Glutamatergic neuron (in vitro differentiated cells): ENCODE measurements around the gene RALGPS1. TPM values are rescaled to one million over a fixed set of nuclear protein-coding genes. Genes with fewer than 3 reads are reported as not detected.

Source experiments
- DNase-seq: peaks from one replicate; pipeline ENCODE4 v3.0.0; 2022
- H3K27ac Mint-ChIP-seq: one replicate; pipeline ENCODE4 v1.8.0; 2020; ENCODE audit warnings: mild to moderate bottlenecking, mixed read lengths, inconsistent platforms; ENCODE audit not compliant: unreplicated experiment
- H3K27me3 Mint-ChIP-seq: one replicate; pipeline ENCODE4 v1.8.0; 2020; ENCODE audit warnings: mild to moderate bottlenecking, moderate library complexity, mixed read lengths, inconsistent platforms; ENCODE audit not compliant: unreplicated experiment
- H3K36me3 Mint-ChIP-seq: one replicate; pipeline ENCODE4 v1.8.0; 2020; ENCODE audit warnings: mild to moderate bottlenecking, mixed read lengths, inconsistent platforms; ENCODE audit not compliant: unreplicated experiment
- H3K4me1 Mint-ChIP-seq: one replicate; pipeline ENCODE4 v1.8.0; 2020; ENCODE audit warnings: mild to moderate bottlenecking, low read depth, mixed read lengths, inconsistent platforms; ENCODE audit not compliant: unreplicated experiment
- H3K4me3 Mint-ChIP-seq: one replicate; pipeline ENCODE4 v1.8.0; 2020; ENCODE audit warnings: mild to moderate bottlenecking, mixed read lengths, inconsistent platforms; ENCODE audit not compliant: unreplicated experiment
- H3K9me3 Mint-ChIP-seq: one replicate; pipeline ENCODE4 v1.8.0; 2020; ENCODE audit warnings: mild to moderate bottlenecking, moderate library complexity, mixed read lengths, inconsistent platforms; ENCODE audit not compliant: unreplicated experiment
- CTCF ChIP-seq: fragments of 200-600 bp; sonication (generic); IDR thresholded peaks from one replicate; pipeline ENCODE4 v1.5.0; 2021; ENCODE audit not compliant: partially characterized antibody, unreplicated experiment
- total RNA-seq: library from RNA; stranded (reverse); fragmentation: NEBNext Ultra II Directional; extraction: Animal tissue kit (Norgen Biotek cat#: 25700); gene quantifications from one replicate; pipeline ENCODE4 v1.2.1, GENCODE V29; 2021; ENCODE audit not compliant: unreplicated experiment

RALGPS1 gene
- total RNA-seq, 1 donor from 2014 or later: 23.8 TPM

- H3K4me3 Mint-ChIP-seq: no peak overlapping the region
- H3K9me3 Mint-ChIP-seq: no peaks in the 10 kb centered on the region
- DNase-seq: no peak
- TF ChIP-seq CTCF: no peak
- H3K36me3 Mint-ChIP-seq: no peaks in the 10 kb centered on the region
- peaks cover 1% of the 10 kb centered on the region for H3K27me3 Mint-ChIP-seq
- no peaks in the 10 kb centered on the region for H3K4me1 Mint-ChIP-seq
- H3K27ac Mint-ChIP-seq: no peak overlapping the region
Measured at GRCh38 chr9:127249877-127250276, 335.3 kb downstream of the RALGPS1 start.

GRCh38 chr9:127250896-127251391, 336.4 kb downstream of the RALGPS1 start:
- no peak for TF ChIP-seq CTCF
- Mint-ChIP-seq H3K9me3 (no peaks in the 10 kb centered on the region), H3K4me1 (no peaks in the 10 kb centered on the region), H3K27me3 (no peaks in the 10 kb centered on the region), H3K27ac (no peak overlapping the region), H3K36me3 (no peaks in the 10 kb centered on the region), H3K4me3 (no peak overlapping the region)
- no peak for DNase-seq

- DNase-seq: no peak
- H3K4me3 Mint-ChIP-seq: no peak overlapping the region
- H3K9me3 Mint-ChIP-seq: no peaks in the 10 kb centered on the region
- TF ChIP-seq CTCF: no peak
- H3K36me3 Mint-ChIP-seq: no peaks in the 10 kb centered on the region
- no peaks in the 10 kb centered on the region for H3K4me1 Mint-ChIP-seq
- H3K27ac Mint-ChIP-seq: no peak overlapping the region
- H3K27me3 Mint-ChIP-seq: no peaks in the 10 kb centered on the region
Measured at GRCh38 chr9:127252410-127253318, 338.1 kb downstream of the RALGPS1 start.

- TF ChIP-seq CTCF: no peak
- DNase-seq: no peak
- no peak overlapping the region for H3K27ac Mint-ChIP-seq
- no peaks in the 10 kb centered on the region for H3K4me1 Mint-ChIP-seq
- H3K4me3 Mint-ChIP-seq: no peak overlapping the region
- H3K9me3 Mint-ChIP-seq: no peaks in the 10 kb centered on the region
- no peaks in the 10 kb centered on the region for H3K27me3 Mint-ChIP-seq
- no peaks in the 10 kb centered on the region for H3K36me3 Mint-ChIP-seq
Measured at GRCh38 chr9:127253446-127253845, 338.9 kb downstream of the RALGPS1 start.

- DNase-seq: no peak
- Mint-ChIP-seq H3K27me3 (peaks cover 2% of the 10 kb centered on the region), H3K9me3 (no peaks in the 10 kb centered on the region), H3K4me3 (no peak overlapping the region), H3K4me1 (peaks cover 5% of the 10 kb centered on the region), H3K27ac (no peak overlapping the region), H3K36me3 (no peaks in the 10 kb centered on the region)
- TF ChIP-seq CTCF: no peak
Measured at GRCh38 chr9:127255692-127256091, 341.1 kb downstream of the RALGPS1 start.
